UCSD-AML1 (cell line): ENCODE data around the gene MYL2.

Experiments used
- DNase-seq: peaks from one replicate; lab custom pipeline; 2025; ENCODE audit not compliant: unreplicated experiment; lab: John Stamatoyannopoulos, UW

Gene MYL2

GRCh38 chr12:110930348-110931314, 10.3 kb upstream of the MYL2 start:
- no peak for DNase-seq

DNA sequence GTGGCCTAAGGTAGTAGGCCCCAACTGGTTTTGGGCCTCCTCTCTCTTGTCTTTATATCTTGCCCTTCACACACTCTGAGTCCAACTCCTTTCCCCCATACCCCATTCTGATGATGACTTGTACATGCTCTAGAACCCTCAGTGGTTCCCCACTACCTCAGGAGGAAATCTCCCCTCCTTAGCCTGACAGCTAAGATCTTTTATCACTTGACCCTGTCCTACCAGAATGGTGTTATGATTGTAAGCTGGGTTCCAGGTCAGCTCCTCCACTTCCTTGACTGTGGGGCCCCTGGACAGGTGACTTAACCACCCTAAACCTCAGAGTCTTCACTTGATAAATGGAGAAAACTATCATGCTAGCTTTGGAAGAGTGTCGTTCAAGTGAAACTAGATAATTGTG, 9.4 kb upstream of the MYL2 start:
- DNase-seq, result no peak

- no peak for DNase-seq
These were observed 8.3 kb upstream of the MYL2 start for GRCh38 chr12:110928700-110929099.

DNA sequence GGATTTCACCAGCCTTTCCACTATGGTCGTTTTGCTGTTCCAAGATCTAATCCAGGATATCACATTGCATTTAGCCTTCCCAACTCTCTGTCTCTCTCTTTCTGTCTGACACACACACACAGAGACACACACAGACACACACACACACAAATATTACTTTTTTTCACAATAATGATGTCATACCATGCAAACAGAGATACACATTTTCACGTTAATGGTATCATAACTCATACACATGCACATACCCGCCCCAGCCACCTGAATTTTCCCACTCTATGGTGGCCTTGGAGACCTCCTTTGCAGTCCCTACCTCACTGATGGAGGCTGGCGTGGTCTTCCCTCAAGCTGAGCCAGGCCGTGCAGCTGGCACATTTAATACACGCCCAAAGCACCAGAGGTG, 7.2 kb upstream of the MYL2 start:
- no peak for DNase-seq

DNA sequence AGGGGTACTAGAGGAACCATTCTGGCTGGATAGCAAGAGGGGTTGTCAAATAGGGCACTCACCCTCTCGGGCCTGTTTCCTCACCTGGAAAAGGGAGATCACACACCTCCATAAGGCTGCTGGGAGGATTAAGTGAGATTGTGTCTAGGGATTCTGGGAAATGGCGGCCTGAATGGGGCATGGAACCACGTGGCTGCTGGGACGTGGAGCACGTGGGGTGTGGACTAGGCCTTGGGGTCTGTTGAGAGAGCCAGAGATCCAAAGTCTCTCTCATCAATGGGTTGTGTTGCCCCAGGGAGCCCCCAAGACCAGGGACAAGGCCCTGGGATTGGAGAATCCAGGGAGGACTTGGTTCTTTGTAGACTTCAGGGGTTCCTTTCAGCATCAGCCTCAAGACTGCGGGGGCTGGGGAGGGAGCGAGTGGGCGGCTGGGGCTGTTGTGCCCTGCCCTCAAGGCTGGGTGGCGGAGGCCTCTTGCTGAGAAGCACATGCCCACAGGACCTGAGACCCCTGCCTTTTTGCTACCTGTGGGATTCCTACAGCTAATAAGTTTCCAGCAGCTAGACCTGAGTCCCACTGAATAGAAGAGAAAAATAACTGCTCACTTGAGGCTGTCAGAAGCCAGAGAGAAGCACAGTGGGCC, 3.4 kb upstream of the MYL2 start:
- no peak for DNase-seq

DNA sequence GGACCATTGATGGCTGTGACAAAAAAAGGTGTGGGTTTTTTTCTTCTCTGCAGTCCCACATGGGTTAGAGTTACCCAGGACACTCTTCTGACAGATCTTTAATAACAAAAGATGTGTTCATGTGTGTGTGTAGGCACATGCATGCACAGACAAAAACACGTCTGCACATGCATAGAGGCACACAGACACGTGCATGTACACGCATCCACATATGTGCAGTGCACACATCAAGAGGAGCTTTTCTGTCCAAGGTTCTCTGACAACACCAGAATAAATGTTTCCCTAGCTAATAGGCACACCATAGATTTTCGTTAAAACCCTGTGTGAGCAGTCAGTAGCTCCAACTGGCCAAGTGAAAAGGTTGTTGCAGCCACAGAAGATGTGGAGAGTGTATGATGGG, 2.8 kb upstream of the MYL2 start:
- no peak for DNase-seq

DNA sequence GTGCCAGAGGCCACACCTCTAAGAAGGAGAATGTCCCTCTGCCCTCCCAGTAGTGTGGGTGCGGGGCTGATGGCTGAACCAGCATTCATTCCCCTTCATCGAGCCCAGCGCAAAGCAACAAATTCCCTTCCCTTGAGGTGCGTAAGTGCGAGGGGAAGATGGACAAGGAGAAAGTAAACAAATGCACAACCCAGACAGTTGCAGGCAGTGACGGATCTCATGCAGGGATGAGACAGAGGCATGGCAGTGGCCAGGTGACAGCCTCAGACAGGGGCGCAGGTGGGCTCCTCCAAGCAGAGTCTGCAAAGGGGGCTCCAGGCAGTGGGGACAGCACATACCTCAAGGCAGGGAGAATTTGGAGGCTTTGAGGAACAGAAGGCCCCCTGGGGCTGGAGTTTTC, 2.3 kb upstream of the MYL2 start:
- no peak for DNase-seq

DNA sequence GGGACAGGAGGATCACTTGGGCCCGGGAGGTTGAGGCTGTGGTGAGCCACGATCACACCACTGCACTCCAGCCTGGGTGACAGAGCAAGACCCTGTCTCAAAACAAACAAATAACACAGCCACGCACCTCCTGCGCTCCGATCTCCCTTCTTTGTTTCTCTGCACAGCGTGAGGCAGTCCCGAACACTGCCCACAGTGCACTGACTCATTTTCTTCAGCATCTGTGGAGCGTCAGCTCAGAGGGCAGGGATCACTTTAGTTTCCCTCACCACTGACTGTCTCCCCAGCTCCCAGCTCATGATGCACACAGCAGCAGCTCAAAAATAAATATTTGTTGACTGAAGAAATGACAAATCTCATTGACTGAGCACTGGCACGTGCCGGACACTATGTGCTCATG, 883 bp upstream of the MYL2 start:
- DNase-seq, result no peak

GRCh38 chr12:110919720-110920119, 659 bp downstream of the MYL2 start:
- no peak for DNase-seq

- no peak for DNase-seq
These were observed 2.4 kb downstream of the MYL2 start for GRCh38 chr12:110917961-110918360.

- DNase-seq, result no peak
These were observed 2.9 kb downstream of the MYL2 start for GRCh38 chr12:110917467-110917866.

GRCh38 chr12:110916295-110916875, 4.0 kb downstream of the MYL2 start:
- no peak for DNase-seq

- no peak for DNase-seq
These were observed 7.0 kb downstream of the MYL2 start for GRCh38 chr12:110913119-110914056.

GRCh38 chr12:110912263-110912662, 8.1 kb downstream of the MYL2 start:
- no peak for DNase-seq

DNA sequence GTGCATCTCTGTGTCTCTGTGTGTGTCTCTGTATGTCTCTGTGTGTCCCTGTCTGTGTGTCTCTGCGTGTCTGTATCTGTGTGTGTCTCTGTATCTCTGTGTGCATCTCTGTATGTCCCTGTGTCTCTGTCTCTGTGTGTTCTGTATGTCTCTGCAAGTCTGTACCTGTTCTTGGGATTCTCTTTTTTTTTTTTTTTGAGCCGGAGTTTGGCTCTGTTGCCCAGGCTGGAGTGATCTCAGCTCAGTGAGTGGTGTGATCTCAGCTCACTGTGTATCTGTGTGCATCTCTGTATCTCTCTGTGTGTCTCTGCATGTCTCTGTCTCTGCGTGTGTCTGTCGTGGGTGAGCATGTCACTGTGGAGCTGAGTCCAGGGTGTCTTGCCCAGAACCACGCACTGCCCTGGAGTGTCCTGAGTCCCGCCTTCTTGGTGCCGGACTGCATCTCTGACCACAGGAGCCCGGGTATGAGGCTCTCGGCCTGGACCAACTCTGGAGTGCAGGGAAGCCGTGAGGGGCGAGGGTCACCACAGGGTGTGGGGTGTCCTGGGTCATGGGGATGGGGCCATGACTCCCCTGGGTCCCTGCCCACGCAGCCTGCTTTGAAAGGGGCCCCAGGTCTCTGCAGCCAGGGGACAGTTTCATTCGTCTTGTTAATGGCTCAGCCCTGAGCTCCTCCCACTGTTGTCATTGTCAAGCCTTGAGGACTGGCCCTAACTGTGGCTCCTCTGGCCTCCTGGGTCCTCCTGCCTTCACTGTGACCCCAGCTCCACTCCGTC, 11.8 kb downstream of the MYL2 start:
- DNase-seq, result no peak

- no peak for DNase-seq
These were observed 12.8 kb downstream of the MYL2 start for GRCh38 chr12:110907583-110907982.

DNA sequence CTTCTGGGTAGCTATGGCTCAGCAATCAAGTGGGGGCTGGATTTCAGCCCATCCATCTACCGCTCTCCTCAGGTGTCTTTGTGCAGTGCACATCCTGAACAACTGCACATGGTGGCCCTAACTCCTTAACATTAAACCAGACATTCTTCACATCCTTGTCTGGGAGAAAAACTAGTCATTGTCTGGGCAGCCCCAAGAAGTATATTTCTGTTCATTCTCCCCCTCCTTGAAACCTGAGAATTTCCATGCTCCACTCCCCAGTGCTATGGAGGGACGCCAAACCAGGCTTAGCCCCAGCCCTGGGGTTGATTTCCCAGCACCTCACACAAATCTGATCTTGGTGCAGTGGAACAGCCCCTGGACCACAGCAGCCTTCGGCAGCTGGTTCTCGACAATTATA, 13.4 kb downstream of the MYL2 start:
- DNase-seq, result no peak

DNA sequence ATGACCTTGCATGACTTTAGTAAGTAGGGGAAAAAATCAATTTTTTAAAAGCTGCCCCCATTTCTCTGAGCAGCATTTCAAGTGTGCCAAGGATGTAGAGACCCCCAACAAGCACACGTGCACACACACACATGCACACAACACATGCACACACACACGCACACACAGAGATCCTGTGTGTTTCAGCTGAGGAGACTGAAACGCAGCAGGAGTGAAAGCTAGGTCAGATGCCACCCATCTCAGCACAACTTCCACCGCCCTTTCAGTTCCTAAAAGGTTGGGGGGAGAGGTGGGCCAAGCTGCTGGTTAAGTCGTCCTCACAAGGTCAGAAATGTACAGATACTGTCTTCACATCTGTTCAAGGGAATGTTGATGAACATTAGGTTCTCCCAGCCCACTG, 13.9 kb downstream of the MYL2 start:
- no peak for DNase-seq

GRCh38 chr12:110906083-110906482, 14.3 kb downstream of the MYL2 start:
- DNase-seq, result no peak

DNA sequence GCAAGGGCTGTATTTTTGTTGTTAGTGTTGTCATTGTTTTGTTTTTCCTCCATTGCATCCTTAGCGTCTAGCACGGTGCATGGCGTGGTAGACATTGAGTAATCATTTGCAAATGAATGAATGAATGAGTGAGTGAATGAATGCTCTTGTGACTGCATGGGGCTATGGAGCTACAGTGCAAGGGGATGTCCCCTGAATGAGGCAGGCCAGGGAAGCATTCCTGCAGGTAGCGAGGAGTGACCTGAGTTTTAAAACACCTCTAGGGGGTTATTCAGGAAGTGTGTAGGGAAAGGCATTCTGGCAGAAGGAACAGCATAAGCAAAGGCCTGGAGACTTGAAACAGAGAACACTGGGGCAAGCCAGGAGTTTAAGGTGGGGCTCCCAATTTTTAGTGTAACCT, 16.9 kb downstream of the MYL2 start:
- DNase-seq, result no peak
